SIG-M5 treated with dmso at 0.1 percent for 504 hours (cell line): ENCODE results near the gene NADSYN1.
A peak's percentile ranks its signal among the peaks of the same experiment; 100 is the strongest.

Source experiments
- DNase-seq: peaks from one replicate; lab custom pipeline; 2025; ENCODE audit not compliant: unreplicated experiment; lab: John Stamatoyannopoulos, UW

NADSYN1 gene

DNA sequence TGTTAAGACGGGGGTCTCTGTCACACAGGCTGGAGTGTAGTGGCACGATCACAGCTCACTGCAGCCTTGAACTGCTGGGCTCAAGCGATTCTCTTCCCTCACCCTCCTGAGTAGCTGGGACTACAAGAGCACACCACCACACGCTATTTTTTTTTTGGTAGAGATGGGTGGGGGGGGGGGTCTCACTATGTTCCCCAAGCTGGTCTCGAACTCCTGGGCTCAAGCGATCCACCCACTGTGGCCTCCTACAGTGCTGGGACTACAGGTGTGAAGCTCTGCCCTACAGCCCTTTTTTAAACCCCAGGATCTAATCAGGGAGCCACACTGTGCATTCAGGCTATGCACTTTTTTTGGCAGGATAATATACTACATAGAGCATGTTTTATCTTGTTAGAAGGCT lies 3.4 kb upstream of the NADSYN1 start:
- DNase-seq = no peak

DNA sequence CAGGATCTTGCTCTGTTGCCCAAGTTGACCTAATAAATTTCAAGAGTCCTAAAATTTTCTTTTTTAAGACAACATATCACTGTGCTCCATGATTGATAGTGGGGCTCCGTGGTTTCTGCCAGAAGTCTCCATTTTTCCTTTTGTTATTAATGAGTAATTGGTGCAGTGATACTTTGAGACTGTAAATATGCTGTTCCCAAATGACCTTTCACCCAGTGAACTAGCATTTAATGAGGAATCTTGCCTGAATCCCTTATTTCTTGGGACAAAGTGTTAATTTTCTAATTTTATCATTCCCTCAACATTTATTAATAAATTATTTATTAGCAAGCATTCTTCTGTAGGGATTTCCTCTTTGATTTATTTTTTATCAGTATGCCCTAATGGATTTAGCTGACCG lies 2.5 kb upstream of the NADSYN1 start:
- no peak for DNase-seq

DNA sequence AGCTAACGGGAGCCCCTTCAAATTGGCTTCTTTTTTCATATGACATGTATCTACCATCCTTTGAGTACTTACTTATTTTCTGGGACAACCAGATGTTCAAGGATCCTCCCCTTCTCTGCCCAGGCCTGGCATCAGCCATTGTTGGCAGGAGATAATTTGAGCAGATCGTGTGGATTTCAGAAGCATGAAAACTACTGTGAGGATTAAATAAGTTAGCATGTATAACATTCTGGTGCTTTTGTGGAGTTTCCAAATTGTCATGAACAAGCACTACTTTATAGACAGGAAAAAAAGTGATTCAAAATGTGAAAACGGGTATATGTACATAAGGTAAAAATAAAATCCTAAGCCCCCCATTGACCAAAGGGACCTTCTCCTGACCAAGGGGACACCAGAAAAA lies 2.1 kb upstream of the NADSYN1 start:
- DNase-seq = no peak

DNA sequence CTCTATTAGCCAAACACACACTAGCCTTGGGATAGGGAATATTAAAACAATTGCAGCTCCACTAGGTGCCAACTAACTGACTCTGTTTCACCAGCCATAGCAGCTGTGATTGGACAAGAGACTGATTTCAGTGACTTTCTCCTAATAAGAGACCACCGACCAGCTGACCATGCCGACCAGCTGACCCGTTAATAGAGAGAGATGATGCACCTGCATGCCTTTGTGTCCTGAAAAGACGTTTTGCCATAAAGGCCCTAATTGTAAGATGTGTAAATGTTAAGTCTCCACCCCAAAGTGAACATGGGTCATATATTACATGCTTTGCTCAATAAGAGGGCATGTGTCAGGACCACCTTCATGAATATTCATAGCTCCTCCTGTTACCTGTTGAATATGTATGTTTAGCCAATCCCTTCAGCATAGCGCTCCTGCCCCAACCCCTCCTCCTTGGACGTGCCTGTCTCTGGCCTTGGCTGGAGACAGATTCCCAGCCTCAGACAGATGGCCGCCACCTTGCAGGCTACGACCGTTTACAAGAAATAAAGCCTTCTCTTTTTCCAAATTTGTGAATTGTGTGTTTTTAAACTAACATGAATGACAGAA lies 1.3 kb upstream of the NADSYN1 start:
- DNase-seq = no peak

DNA sequence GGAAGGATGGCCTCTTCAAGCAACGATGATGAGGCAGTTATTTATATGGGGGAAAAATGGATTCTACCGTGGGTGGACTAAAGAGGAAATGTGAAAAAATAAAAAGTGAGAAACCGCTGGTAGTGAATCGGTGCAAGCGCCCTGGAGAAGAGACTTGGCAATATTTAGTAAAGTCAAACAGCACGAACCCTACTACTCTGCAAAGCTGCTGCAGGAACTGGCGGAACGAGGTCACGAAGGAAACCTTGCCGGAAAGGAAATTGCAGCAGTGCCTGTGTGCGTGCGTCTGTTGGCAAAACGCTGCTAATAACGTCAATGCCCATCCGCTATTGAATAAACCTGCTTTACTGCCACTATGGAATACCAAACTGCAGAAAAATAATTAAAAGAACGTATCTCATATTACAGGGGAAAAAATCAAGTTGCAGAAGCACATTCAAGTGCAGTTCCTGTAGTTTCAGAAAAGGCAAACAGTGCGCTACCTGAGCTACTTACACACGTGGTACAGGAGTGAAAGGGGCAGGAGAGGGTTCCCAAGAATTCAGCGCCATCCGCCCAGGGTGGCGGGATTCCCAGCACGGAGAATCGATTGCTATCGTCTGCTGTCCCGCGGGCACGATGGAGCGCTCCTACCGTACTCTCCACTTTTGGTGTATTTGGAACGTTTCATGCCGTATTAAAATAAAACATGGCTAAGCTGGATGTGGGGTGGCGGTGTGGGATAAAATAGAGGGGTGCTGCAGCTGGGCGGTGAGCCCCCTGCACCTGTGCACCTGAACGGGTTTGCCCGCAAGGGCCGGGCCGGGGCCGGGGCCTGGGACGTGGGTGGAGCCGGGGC lies 585 bp upstream of the NADSYN1 start:
- peak; percentile 69 for DNase-seq

DNA sequence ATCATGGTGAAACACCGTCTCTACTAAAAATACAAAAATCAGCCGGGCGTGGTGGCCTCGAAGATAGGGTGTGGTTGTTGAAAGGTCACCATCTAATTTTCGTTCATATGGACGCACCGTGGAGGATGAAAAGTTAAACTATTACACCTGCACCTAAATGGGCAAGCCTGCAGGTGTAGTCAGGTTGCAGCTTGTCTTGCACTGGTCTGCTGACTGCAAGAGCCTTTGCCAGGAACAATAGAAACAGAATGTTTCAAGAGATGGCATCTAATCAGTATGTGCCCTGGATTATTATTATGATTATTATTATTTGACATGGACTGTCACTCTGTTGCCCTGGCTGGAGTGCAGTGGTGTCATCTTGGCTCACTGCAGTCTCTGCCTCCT lies 908 bp downstream of the NADSYN1 start:
- no peak for DNase-seq

DNA sequence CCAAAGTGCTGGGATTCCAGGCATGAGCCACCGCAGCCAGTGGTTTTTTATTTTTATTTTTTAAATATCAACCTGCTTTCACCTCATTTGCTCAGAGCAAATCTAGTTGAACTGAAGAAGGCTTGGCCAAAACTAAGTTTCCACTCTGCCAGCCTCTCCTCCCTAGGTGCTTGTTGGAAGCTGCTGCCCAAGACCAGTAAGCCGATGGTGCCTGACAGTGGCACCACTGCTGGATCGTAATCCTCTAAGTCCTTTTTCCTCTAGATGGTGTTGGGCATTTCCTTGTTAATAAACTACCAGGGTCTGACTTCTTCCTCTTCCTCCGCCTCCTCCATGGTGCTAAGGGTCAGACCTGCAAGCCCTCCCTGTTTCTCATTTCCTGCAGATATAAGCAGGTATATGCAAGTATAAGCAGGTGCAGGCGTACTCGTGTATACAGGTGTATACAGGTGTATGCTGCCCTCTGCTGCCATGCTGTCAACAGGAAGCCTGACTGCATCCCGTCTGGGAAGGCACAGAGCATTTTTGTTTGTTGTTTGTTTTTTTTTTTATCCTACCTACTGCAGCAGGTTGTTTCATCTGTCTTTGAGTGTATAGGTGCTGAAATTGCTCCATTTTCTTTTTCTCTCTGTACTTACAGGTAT lies 1.6 kb downstream of the NADSYN1 start:
- DNase-seq = no peak

DNA sequence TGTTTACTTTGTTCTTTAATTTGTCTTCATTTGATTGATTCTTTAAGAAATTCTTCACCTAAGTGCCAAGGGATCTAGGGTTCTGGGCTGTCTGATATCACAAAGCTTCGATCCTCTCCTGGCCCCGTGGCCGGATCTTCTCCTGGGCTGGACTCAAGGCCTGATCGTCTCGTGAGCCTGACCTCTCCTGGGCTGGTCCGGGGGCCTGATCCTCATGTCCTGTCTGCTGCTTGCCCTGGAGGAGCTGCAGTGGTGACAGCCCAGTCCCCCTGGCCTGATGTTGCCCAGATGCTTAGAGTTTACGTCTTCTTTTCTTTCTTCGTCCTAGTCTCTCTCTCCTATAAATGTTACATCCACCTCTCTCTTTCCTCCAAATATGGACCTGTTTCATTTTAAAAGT lies 3.3 kb downstream of the NADSYN1 start:
- DNase-seq = no peak

DNA sequence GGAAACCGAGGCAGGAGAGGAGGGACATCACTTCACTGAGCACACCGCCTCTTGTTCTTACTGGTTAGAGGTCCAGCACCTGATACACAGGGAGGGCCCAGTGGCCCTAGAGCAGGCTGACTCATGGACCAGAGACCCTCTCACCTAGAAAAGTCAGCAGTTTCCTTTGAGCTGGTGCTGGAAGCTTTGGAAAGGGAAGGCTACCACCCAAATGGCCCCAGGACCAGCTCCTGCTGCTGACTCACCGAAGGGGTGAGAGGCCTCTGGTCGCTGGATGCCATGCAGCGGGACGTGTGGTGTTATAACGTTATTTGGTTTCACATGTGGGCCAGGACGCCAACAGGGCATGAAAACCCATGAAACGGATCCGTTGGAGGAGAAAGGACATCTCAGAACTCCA lies 3.8 kb downstream of the NADSYN1 start:
- DNase-seq = no peak

DNA sequence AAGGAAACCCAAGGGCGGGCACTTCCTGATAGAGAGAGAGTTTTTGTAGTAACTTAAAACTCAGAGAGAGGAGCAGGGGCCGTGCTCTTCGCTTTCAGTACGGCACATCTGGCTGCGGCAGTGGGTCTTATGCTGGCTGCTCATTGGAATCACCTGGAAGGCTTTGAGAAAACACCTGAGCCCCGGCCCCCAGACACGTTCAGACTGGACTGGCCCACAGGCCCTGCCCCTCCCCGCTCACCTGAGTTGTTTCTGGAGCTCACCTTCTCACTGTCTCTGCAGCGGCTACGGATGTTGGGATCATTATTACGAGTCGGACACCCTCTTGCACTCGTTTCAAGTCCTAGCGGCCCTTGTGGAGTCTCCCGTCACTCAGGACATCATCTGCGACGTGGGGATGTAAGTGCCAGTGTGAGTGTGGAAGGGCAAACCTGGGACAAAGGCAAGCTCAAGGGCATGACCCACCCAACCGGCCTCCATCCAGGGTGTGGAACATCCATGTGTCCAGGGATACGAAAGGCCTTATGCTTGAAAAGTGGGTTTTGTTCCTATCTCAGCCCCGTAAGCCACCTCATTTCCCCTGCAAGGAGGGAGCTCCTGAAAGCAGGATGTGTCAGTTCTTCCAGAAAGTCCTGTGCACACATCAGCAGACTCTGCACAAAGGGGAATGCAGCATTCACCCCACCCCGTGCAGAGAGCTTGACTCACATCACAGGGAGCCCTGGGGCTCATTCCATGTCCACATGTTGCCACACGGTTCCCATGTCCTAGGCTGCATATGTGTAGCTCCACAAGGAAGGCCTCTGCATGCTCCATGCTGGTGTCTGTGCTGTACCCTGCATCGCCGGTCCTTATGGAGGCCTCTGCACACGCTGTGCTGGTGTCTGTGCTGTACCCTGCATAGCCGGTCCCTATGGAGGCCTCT lies 5.4 kb downstream of the NADSYN1 start:
- no peak for DNase-seq

DNA sequence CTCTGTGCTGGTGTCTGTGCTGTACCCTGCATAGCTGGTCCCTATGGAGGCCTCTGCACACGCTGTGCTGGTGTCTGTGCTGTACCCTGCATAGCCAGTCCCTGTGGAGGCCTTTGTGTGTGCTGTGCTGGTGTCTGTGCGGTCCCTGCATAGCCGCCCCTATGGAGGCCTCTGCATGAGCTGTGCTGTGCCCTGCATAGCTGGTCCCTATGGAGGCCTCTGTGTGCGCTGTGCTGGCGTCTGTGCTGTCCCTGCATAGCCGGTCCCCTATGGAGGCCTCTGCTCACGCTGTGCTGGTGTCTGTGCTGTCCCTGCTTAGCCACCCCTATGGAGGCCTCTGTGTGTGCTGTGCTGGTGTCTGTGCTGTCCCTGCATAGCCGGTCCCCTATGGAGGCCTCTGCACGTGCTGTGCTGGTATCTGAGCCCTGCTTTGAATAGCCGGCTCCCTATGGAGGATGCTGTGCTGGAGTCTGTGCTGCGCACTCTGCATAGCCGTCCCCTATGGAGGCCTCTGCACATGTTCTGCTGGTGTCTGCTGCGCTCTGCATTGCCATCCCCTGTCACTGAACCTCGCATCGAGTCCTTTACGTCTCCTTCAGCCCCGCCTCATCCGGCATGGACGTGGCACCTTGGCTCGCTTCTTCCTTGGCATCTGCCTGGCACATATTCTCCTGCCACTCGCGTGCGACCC lies 6.2 kb downstream of the NADSYN1 start:
- no peak for DNase-seq

DNA sequence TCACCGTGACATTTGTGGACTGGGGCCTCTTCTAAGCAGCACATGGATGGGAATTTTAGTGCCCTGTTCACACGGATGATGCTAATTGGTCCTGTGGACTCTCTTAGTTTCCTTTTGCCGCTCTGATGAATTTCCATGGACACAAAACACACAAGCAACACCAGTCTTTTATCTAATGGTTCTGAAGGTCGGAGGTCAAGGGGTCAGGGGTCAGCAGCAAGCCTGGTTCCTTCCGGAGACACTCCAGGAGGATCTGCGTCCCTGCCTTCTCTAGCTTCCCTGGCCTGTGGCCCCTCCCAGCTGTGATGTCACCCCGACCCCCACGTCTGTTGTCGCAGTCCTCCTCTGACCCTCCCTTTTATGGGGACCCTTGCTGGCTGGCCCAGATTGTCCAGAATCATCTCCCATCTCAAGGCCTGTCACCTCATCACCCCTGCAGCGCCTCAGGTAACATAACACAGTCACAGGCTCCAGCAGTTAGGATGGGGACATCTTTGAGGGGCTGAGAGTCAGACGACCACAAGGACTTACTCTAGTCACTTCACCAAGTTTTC lies 6.8 kb downstream of the NADSYN1 start:
- DNase-seq = no peak

DNA sequence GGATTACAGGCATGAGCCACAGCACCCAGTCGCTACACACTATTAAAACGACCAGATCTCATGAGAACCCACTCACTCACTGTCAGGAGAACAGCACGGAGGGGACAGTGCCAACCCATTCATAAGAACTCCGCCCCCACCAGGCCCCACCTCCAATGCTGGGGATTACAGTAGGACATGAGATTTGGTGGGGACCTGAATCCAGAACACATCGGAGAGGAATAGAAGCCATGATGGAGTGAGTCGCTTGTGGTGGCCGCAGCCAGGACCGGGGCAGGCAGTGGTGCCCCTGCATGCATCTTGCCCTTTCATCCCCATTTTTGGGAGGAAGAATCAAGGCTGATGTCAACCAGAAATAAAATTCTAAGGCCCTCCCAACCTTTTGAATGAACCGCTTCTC lies 8.7 kb downstream of the NADSYN1 start:
- DNase-seq = no peak

DNA sequence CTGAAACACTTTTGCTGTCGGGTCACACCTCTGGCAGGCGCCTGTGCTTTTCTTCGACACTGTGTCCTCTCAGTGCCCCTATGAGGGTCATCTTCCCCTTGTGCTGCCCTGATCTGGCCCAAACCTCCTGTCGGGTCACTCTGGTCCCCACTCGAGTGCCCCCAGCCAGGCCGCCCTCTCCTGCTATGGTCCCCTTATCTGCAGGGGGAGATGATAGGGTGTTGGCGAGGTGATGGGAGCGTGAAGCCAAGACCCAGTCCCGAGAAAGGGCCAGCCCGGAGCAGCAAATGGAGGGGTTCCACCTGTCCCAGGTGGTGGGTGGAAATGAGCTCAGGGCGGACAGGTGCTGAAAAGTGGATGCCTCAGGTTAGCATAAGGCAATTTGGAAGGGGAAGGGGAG lies 9.7 kb downstream of the NADSYN1 start:
- DNase-seq = no peak

DNA sequence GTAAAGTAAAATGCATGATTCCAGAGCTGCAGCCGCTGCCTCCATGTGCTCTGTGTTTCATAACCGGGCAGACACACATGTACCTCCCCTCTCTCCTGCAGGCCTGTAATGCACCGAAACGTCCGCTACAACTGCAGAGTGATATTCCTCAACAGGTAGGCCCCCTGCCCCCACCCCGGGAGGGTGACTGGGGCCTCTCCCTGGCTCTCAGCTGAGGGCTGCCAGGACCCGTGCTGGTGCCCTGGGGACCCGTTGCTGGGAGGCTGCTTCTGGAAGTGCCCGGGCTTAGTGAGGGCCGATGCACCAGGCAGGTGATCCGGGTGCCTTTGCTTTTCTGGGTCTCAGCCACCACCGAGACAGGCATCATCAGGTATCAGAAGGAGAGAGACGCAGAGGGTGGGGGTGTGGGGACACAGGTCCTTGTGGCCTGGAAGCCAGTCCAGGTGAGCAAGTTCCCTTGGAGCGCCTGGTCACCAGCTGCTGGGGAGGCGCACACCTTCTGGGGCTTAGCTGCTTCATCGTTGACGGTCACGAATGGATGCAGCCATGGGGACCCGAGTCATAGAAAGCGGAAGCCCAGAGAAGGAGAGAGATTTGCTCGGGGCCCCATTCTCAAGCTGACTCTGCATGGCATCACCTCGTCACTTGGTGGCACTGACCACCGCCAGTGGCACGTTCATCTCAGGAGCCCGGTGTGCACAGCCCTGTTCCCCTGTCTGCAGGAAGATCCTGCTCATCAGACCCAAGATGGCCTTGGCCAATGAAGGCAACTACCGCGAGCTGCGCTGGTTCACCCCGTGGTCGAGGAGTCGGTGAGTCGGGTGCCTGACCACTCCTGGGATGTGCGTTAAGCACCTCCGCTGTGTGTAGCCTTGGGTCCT lies 10.6 kb downstream of the NADSYN1 start:
- DNase-seq = no peak

DNA sequence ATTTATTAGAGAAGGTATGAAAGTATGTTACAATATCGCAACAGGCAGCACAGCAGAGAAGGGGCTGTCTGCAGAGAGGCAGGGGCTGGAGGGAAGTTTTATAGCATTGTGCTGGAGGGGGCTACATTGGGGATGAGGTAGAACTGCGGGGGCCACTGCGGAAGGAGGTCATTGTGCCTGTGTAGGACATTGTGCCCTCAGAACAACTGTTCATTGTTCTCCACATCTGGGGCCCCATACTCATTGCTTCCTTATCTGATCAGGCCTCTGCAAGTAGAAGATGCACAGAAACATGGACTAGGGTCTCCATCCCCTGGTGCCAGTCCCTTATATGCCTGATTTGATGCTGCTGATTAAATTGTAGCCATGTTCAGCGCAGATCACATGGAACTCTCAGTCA lies 12.1 kb downstream of the NADSYN1 start:
- no peak for DNase-seq

DNA sequence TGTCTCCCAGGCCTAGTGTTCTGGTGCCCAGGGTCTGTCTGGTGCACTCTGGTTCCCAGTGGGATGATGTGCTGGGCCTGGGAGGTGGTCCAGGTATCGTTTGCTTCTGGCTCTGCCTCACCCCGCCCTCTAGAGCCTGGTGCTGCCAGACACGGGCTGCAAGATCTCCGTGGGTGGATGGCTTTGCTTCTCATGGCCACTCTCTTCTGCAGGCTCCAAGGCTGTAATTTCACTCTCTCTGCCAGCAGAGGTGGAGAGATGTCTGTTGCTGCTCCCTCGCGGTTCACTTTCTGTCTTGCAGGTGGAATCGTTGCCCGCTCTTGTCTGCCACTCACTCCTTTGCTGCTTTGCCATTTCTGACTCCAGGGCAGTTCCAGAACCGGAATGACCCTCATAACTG lies 13.4 kb downstream of the NADSYN1 start:
- no peak for DNase-seq

DNA sequence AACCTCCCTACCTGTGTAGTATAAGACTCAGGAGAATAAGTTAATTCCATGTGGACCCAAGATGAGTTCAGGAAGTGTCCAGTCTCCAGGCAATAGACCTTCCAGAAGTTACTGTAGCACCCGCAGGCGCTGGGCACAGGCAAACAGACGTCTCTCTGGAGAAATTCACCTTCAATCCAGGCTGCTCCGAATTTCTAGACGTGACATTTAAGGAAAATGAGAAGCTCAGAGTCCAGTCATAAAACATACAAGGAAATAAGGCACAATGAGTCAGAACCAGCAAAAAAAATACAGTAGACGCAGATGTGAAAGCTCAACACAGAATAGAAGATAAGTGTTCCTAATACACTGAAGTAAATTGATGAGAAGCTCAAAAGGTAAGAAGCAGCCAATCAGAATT lies 14.2 kb downstream of the NADSYN1 start:
- DNase-seq = no peak

DNA sequence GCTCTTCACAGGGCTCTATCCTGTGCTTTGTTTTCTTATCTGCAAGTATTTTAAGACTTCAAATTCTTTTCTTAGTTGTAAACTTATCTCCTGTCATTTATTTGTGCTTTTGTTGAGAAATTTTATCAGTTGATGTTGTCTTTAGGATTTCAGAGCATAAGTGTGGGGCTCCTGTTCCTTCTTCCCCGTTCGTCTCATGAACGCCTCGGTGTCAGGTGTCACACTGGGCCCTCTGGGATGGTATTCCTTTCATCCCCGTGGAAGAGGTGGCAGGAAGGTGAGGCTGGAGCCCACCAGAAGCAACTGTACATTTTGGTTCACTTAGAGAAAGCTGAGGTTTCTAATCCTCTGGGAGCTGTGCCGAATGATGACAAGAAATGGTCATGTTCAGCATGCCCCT lies 17.9 kb downstream of the NADSYN1 start:
- DNase-seq = no peak
